HG03095 (cell line): Measurements from ENCODE around the gene PWWP2B.

ENCODE experiments used
- ATAC-seq: cut with Tn5 transposase; IDR thresholded peaks from one replicate; pipeline ENCODE4 v1.9.1; 2021; ENCODE audit warnings: moderate library complexity; ENCODE audit not compliant: unreplicated experiment

The PWWP2B gene

GRCh38 chr10:132466520-132467463, 69.8 kb downstream of the PWWP2B start:
- ATAC-seq, result no peak
